RWPE2 (cell line): ENCODE data around the gene NFYC.

ENCODE experiments used
- ATAC-seq: fragments of 200-7000 bp; cut with Tn5 transposase; 3 replicates; pipeline ENCODE4 v1.9.1; 2021; ENCODE audit warnings: low read depth
- DNase-seq: peaks from one replicate; pipeline ENCODE4 v3.0.0-alpha.2; 2020; ENCODE audit warnings: low spot score
- H3K27ac ChIP-seq: fragments of 450-650 bp; 2 replicates; pipeline ENCODE4 v1.5.1; 2017; ENCODE audit warnings: mild to moderate bottlenecking; ENCODE audit not compliant: poor library complexity, severe bottlenecking
- H3K27me3 ChIP-seq: fragments of 250-450 bp; sonication (Bioruptor Pico); 2 replicates; pipeline ENCODE4 v1.5.1; 2021; ENCODE audit warnings: mild to moderate bottlenecking, moderate library complexity; ENCODE audit not compliant: insufficient read depth, poor library complexity, severe bottlenecking
- H3K36me3 ChIP-seq: fragments of 250-450 bp; sonication (Bioruptor Pico); 2 replicates; pipeline ENCODE4 v1.5.1; 2020; ENCODE audit warnings: low read depth, mild to moderate bottlenecking, moderate library complexity
- H3K4me1 ChIP-seq: fragments of 250-450 bp; sonication (Bioruptor Pico); 2 replicates; pipeline ENCODE4 v1.5.1; 2021; ENCODE audit warnings: mild to moderate bottlenecking, moderate library complexity; ENCODE audit not compliant: insufficient read depth, poor library complexity, severe bottlenecking
- H3K4me3 ChIP-seq: fragments of 250-450 bp; sonication (Bioruptor Pico); 2 replicates; pipeline ENCODE4 v1.5.1; 2021; ENCODE audit warnings: mild to moderate bottlenecking, moderate library complexity; ENCODE audit not compliant: severe bottlenecking
- H3K9me3 ChIP-seq: fragments of 250-450 bp; sonication (Bioruptor Pico); 2 replicates; pipeline ENCODE4 v1.5.1; 2021; ENCODE audit warnings: mild to moderate bottlenecking, moderate library complexity; ENCODE audit not compliant: severe bottlenecking
- CTCF ChIP-seq: fragments of 450-650 bp; IDR thresholded peaks from one replicate; pipeline ENCODE4 v1.5.1; 2017; ENCODE audit warnings: mild to moderate bottlenecking, moderate library complexity; ENCODE audit not compliant: poor library complexity, severe bottlenecking

The NFYC gene

GRCh38 chr1:40712405-40712944, 21.0 kb downstream of the NFYC start:
- DNase-seq = no peak
- Histone ChIP-seq H3K9me3 (no peaks in the 10 kb centered on the region), H3K27ac (peak overlapping the region; percentile 94), H3K27me3 (no peaks in the 10 kb centered on the region), H3K4me3 (no peak overlapping the region), H3K4me1 (peaks cover 24% of the 10 kb centered on the region), H3K36me3 (peaks cover 13% of the 10 kb centered on the region)
- no peak for TF ChIP-seq CTCF
- no peak for ATAC-seq

- peaks cover 24% of the 10 kb centered on the region for H3K4me1 ChIP-seq
Observed at GRCh38 chr1:40712997-40713396, 21.5 kb downstream of the NFYC start.

GRCh38 chr1:40715491-40716059, 24.1 kb downstream of the NFYC start:
- Histone ChIP-seq H3K27ac (no peak overlapping the region), H3K27me3 (no peaks in the 10 kb centered on the region), H3K36me3 (peaks cover 13% of the 10 kb centered on the region), H3K9me3 (no peaks in the 10 kb centered on the region), H3K4me3 (no peak overlapping the region), H3K4me1 (peaks cover 24% of the 10 kb centered on the region)
- DNase-seq = no peak
- no peak for TF ChIP-seq CTCF
- no peak for ATAC-seq

More at GRCh38 chr1:40712997-40713396, 21.5 kb downstream of the NFYC start:
- Histone ChIP-seq H3K9me3 (no peaks in the 10 kb centered on the region), H3K36me3 (peaks cover 13% of the 10 kb centered on the region), H3K27ac (peak overlapping the region; percentile 94), H3K27me3 (no peaks in the 10 kb centered on the region), H3K4me3 (no peak overlapping the region)
- no peak for ATAC-seq
- DNase-seq = no peak
- TF ChIP-seq CTCF = no peak

- no peak for DNase-seq
- H3K9me3 ChIP-seq = peaks cover 2% of the 10 kb centered on the region
- no peak for TF ChIP-seq CTCF
- H3K36me3 ChIP-seq = peaks cover 13% of the 10 kb centered on the region
- ATAC-seq = no peak
- no peak overlapping the region for H3K27ac ChIP-seq
- no peak overlapping the region for H3K4me3 ChIP-seq
- peaks cover 15% of the 10 kb centered on the region for H3K4me1 ChIP-seq
- H3K27me3 ChIP-seq = no peaks in the 10 kb centered on the region
Observed at GRCh38 chr1:40717065-40717464, 25.6 kb downstream of the NFYC start.

GRCh38 chr1:40717955-40718354, 26.5 kb downstream of the NFYC start:
- no peak for DNase-seq
- peaks cover 2% of the 10 kb centered on the region for H3K9me3 ChIP-seq
- no peak for TF ChIP-seq CTCF

More at GRCh38 chr1:40717955-40718354, 26.5 kb downstream of the NFYC start:
- H3K27me3 ChIP-seq = no peaks in the 10 kb centered on the region
- no peak overlapping the region for H3K4me3 ChIP-seq
- H3K36me3 ChIP-seq = peaks cover 10% of the 10 kb centered on the region
- H3K4me1 ChIP-seq = peaks cover 9% of the 10 kb centered on the region
- H3K27ac ChIP-seq = no peak overlapping the region
- no peak for ATAC-seq
